ENCODE data around the gene SHD. TPM values are rescaled to one million over a fixed set of nuclear protein-coding genes. Genes with fewer than 3 reads are reported as not detected.
"Not testable (repeated sequence)": the region's sequence is repeated elsewhere in the genome, so short reads cannot be mapped to it uniquely, and the experiment has no call there.

Gene SHD
- total RNA-seq, 2 experiments from 2014 or later = not detected

GRCh38 chr19:4241824-4242430 is 37.1 kb upstream of the SHD start:
- no TSS peak for BruUV-seq (replicated peaks)
- peaks cover 5% of the 10 kb centered on the region; the same call in 1 of the 2 replicates for H3K9me3 ChIP-seq (ENCODE audit: low read length)
- no peak overlapping the region for H3K4me3 ChIP-seq (ENCODE audit: low read depth, low read length, poor library complexity, severe bottlenecking)
- peak overlapping the region; percentile 29 for H3K27ac ChIP-seq (ENCODE audit: low read depth, low read length, poor library complexity, severe bottlenecking)
- intact Hi-C loops (cut with micrococcal nuclease; ENCODE audit: unreplicated experiment) = no loop called here
- peaks cover 22% of the 10 kb centered on the region for H3K4me1 ChIP-seq (ENCODE audit: insufficient read depth, low read length, poor library complexity, severe bottlenecking)
- H3K4me2 ChIP-seq (ENCODE audit: low read length) = peak overlapping the region; percentile 20
- no peaks in the 10 kb centered on the region for H3K79me2 ChIP-seq (ENCODE audit: insufficient read depth, low read depth, low read length)
- ChIA-PET CTCF (ENCODE audit: unreplicated experiment) (no interaction called here), POLR2A (interaction anchor here (0.7 kb wide), 1 partner anchor 959 kb away, joined by 3 read pairs; no protein-coding TSS in a partner anchor)
- no peaks in the 10 kb centered on the region for H3K36me3 ChIP-seq (ENCODE audit: insufficient read depth, low read length)
- H2AFZ ChIP-seq (ENCODE audit: low read length) = peak overlapping the region; percentile 27; the same call in 1 of the 2 replicates
- TF ChIP-seq CTCF (conservative IDR thresholded peaks at IDR 0.05; ENCODE audit: low read length) (no peak), EZH2phosphoT487 (IDR thresholded peaks at IDR 0.05; ENCODE audit: borderline replicate concordance, low read depth, low read length) (no peak)
- no peaks in the 10 kb centered on the region for H3K9me2 ChIP-seq (ENCODE audit: insufficient read depth, low read length)
- peak; percentile 18 for DNase-seq (ENCODE audit: low spot score)
- no peaks in the 10 kb centered on the region for H4K20me1 ChIP-seq (ENCODE audit: insufficient read depth, low read length)

- DNase-seq (ENCODE audit: low spot score); POLR2A ChIA-PET; H4K20me1 ChIP-seq (ENCODE audit: insufficient read depth, low read length); CTCF ChIA-PET (ENCODE audit: unreplicated experiment); BruUV-seq (replicated peaks); H3K9me3 ChIP-seq (ENCODE audit: low read length); H3K9me2 ChIP-seq (ENCODE audit: insufficient read depth, low read length): not testable (repeated sequence)
- Histone ChIP-seq H2AFZ (ENCODE audit: low read length) (peak overlapping the region; percentile 89), H3K36me3 (ENCODE audit: insufficient read depth, low read length) (peaks cover 26% of the 10 kb centered on the region), H3K79me2 (ENCODE audit: insufficient read depth, low read depth, low read length) (peaks cover 14% of the 10 kb centered on the region), H3K4me1 (ENCODE audit: insufficient read depth, low read length, poor library complexity, severe bottlenecking) (peaks cover 31% of the 10 kb centered on the region), H3K27ac (ENCODE audit: low read depth, low read length, poor library complexity, severe bottlenecking) (peak overlapping the region; percentile 83), H3K4me2 (ENCODE audit: low read length) (peak overlapping the region; percentile 74), H3K4me3 (ENCODE audit: low read depth, low read length, poor library complexity, severe bottlenecking) (peak overlapping the region; percentile 74)
- intact Hi-C loops (cut with micrococcal nuclease; ENCODE audit: unreplicated experiment) = loop anchor here (2.0 to 5.0 kb wide), 3 partner anchors 63 to 259 kb away; partner anchors contain the start of genes ANKRD24, EEF2, SIRT6 and ZBTB7A
These were observed 33.1 kb upstream of the SHD start for GRCh38 chr19:4245938-4246337.

- POLR2A ChIA-PET = interaction anchor here (0.6 to 1.2 kb wide), 2 partner anchors 20 to 259 kb away, joined by 3 to 8 read pairs; no protein-coding TSS in a partner anchor
- DNase-seq (ENCODE audit: low spot score) = peak; percentile 100
- peak within 1 kb of the TSS; percentile 89 for H2AFZ ChIP-seq (ENCODE audit: low read length)
- peak within 1 kb of the TSS; percentile 79 for H3K4me2 ChIP-seq (ENCODE audit: low read length)
- H3K4me1 ChIP-seq (ENCODE audit: insufficient read depth, low read length, poor library complexity, severe bottlenecking) = peaks cover 27% of the 10 kb centered on the region
- H3K36me3 ChIP-seq (ENCODE audit: insufficient read depth, low read length) = peaks cover 37% of the 10 kb centered on the region
- H3K9me3 ChIP-seq (ENCODE audit: low read length) = peaks cover 3% of the 10 kb centered on the region; the same call in 1 of the 2 replicates
- no peak for TF ChIP-seq EZH2phosphoT487 (IDR thresholded peaks at IDR 0.05; ENCODE audit: borderline replicate concordance, low read depth, low read length)
- peak; percentile 86 for TF ChIP-seq CTCF (conservative IDR thresholded peaks at IDR 0.05; ENCODE audit: low read length)
- H3K4me3 ChIP-seq (ENCODE audit: low read depth, low read length, poor library complexity, severe bottlenecking) = peak within 1 kb of the TSS; percentile 74
- no peaks in the 10 kb centered on the region for H3K9me2 ChIP-seq (ENCODE audit: insufficient read depth, low read length)
- intact Hi-C loops (cut with micrococcal nuclease; ENCODE audit: unreplicated experiment) = loop anchor here (2.0 to 5.0 kb wide), 3 partner anchors 64 to 260 kb away; partner anchors contain the start of genes ANKRD24, EEF2, SIRT6 and ZBTB7A
- BruUV-seq (replicated peaks) = TSS peak; percentile 95
- CTCF ChIA-PET (ENCODE audit: unreplicated experiment) = no interaction called here
- H3K79me2 ChIP-seq (ENCODE audit: insufficient read depth, low read depth, low read length) = peaks cover 14% of the 10 kb centered on the region
- H3K27ac ChIP-seq (ENCODE audit: low read depth, low read length, poor library complexity, severe bottlenecking) = peak within 1 kb of the TSS; percentile 83
- H4K20me1 ChIP-seq (ENCODE audit: insufficient read depth, low read length) = peaks cover 6% of the 10 kb centered on the region; the same call in 1 of the 2 replicates
These were observed 32.1 kb upstream of the SHD start, which contains the start of gene YJU2 for GRCh38 chr19:4246767-4247593. Gene YJU2, plus strand, starts transcription at chr19:4247080. Its CDS starts 67 bp downstream, at chr19:4247147.
